Dermis microvascular lymphatic vessel endothelial cell (primary cell): ENCODE data around the gene AGRN. TPM values are rescaled to one million over a fixed set of nuclear protein-coding genes. Genes with fewer than 3 reads are reported as not detected.
A peak's percentile ranks its signal among the peaks of the same experiment; 100 is the strongest.
"Not testable (repeated sequence)": the region's sequence is repeated elsewhere in the genome, so short reads cannot be mapped to it uniquely, and the experiment has no call there.

Experiments
- DNase-seq, 2 donors: peaks; one replicate each; pipeline versions ENCODE4 v3.0.0 to v3.0.0-alpha.2; 2010; ENCODE audit warnings: low read depth in 2 of 2
- total RNA-seq: library from RNA; depleted of rRNA; stranded (reverse); fragments of >200 nt; gene quantifications from 2 replicates; pipeline ENCODE4 v1.2.1, GENCODE V29; 2014

Gene AGRN
- 49.3 and 77.5 TPM in 2 replicates for total RNA-seq

GRCh38 chr1:1020000-1020404, at the start of gene AGRN:
TSS of gene AGRN (plus strand) at chr1:1020120. CDS start at chr1:1020173, 53 bp downstream.
- DNase-seq, result no peak

GRCh38 chr1:970242-970972, 49.5 kb upstream of the AGRN start:
- DNase-seq, result no peak

- no peak for DNase-seq
These were observed 48.8 kb upstream of the AGRN start for GRCh38 chr1:970973-971730.

GRCh38 chr1:971751-972506, 48.0 kb upstream of the AGRN start:
- no peak for DNase-seq

- no peak for DNase-seq
These were observed 47.0 kb upstream of the AGRN start for GRCh38 chr1:972726-973458.

GRCh38 chr1:973459-974292, 46.2 kb upstream of the AGRN start:
- DNase-seq, result no peak

GRCh38 chr1:974293-974640, 45.7 kb upstream of the AGRN start:
- no peak for DNase-seq

- DNase-seq, result no peak
These were observed 45.1 kb upstream of the AGRN start for GRCh38 chr1:974687-975328.

GRCh38 chr1:975365-975764, 44.6 kb upstream of the AGRN start:
- DNase-seq, result no peak

- DNase-seq, result peak in 1 of 2 donors; percentile 39
These were observed 43.8 kb upstream of the AGRN start for GRCh38 chr1:975896-976683.

- not testable (repeated sequence) for DNase-seq
These were observed 43.1 kb upstream of the AGRN start for GRCh38 chr1:976791-977190.

- DNase-seq, result no peak
These were observed 41.7 kb upstream of the AGRN start for GRCh38 chr1:978069-978834.

- DNase-seq, result no peak
These were observed 40.8 kb upstream of the AGRN start for GRCh38 chr1:978835-979743.

- no peak for DNase-seq
These were observed 40.2 kb upstream of the AGRN start for GRCh38 chr1:979744-980072.

- no peak for DNase-seq
These were observed 39.8 kb upstream of the AGRN start for GRCh38 chr1:980137-980571.

- DNase-seq, result no peak
These were observed 39.1 kb upstream of the AGRN start for GRCh38 chr1:980602-981395.

- DNase-seq, result no peak
These were observed 38.4 kb upstream of the AGRN start for GRCh38 chr1:981491-981954.
